ENCODE data around the gene MARCHF3.

The MARCHF3 gene

GRCh38 chr5:127001621-127002296 lies 28.6 kb downstream of the MARCHF3 start:
- DNase-seq (ENCODE audit: low spot score): no peak
- TF ChIP-seq CTCF (IDR thresholded peaks at IDR 0.05; ENCODE audit: extremely low read depth, missing control alignments): no peak

- TF ChIP-seq CTCF (IDR thresholded peaks at IDR 0.05; ENCODE audit: extremely low read depth, missing control alignments): no peak
- DNase-seq (ENCODE audit: low spot score): no peak
Measured at GRCh38 chr5:126998895-126999570, 31.3 kb downstream of the MARCHF3 start.

- no peak for TF ChIP-seq CTCF (IDR thresholded peaks at IDR 0.05; ENCODE audit: extremely low read depth, missing control alignments)
- DNase-seq (ENCODE audit: low spot score): peak; percentile 50
Measured at GRCh38 chr5:126998201-126998631, 32.1 kb downstream of the MARCHF3 start.

GRCh38 chr5:126995689-126996088 lies 34.7 kb downstream of the MARCHF3 start:
- no peak for TF ChIP-seq CTCF (IDR thresholded peaks at IDR 0.05; ENCODE audit: extremely low read depth, missing control alignments)
- no peak for DNase-seq (ENCODE audit: low spot score)

GRCh38 chr5:126995039-126995438 lies 35.3 kb downstream of the MARCHF3 start:
- TF ChIP-seq CTCF (IDR thresholded peaks at IDR 0.05; ENCODE audit: extremely low read depth, missing control alignments): no peak
- no peak for DNase-seq (ENCODE audit: low spot score)

- DNase-seq (ENCODE audit: low spot score): no peak
- TF ChIP-seq CTCF (IDR thresholded peaks at IDR 0.05; ENCODE audit: extremely low read depth, missing control alignments): no peak
Measured at GRCh38 chr5:126994485-126994884, 35.9 kb downstream of the MARCHF3 start.

GRCh38 chr5:126988021-126988569 lies 42.3 kb downstream of the MARCHF3 start:
- peak; percentile 51 for DNase-seq (ENCODE audit: low spot score)
- no peak for TF ChIP-seq CTCF (IDR thresholded peaks at IDR 0.05; ENCODE audit: extremely low read depth, missing control alignments)

Measured in GM20000 (cell line).